ENCODE measurements around the gene PNPLA8. TPM values are rescaled to one million over a fixed set of nuclear protein-coding genes. Genes with fewer than 3 reads are reported as not detected.
A peak's percentile ranks its signal among the peaks of the same experiment; 100 is the strongest.

Gene PNPLA8
- polyA plus RNA-seq: 10 to 100 TPM; 11.4 to 13.7 TPM

DNA sequence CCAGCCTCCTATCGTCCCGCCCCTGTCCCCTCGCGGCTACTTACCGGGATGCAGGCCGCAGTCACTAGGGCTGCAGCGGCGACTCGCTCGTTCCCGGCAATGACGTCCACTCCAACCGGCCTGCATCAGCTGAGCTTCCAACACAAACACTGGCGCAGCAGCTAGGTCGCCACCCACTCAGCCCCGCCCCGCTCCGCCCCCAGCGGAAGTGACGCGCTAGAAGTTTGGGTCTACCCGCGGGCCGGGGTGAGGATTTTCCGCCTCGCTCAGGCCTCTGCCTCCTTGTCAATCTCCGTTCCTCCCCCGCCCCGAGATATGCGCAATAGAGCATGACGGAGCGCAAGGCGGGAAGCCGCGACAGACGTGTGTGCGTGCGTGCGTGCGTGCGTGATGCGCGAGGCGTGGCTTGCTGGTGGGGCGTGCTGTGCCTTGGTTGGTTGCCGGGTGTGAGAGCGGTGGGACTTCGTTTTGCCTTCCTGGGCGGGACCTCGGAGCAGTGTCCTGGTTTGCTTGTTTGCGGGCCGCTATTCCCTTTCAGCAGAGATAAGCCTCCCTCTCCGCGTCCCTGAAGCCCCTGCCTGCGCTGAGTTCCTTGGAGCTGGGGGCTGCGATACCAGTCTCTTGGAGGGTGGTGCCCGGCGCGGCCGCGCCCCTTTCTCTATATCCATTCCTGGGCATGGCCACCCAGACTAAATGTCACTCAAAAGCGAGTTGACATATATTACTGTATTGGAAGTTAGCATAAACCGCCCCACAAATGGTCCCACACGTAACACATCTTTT lies at the start of gene PNPLA8:
PNPLA8 (minus strand) TSS at position 151 of the 783 bp plus-strand sequence. CDS start 10,644 bp downstream, outside the sequence.
- 0 to 1% methylated on average over 64 of the region's 64 CpGs for WGBS, 2 donors

GRCh38 chr7:108575156-108575555 lies 49.2 kb upstream of the PNPLA8 start:
- Histone ChIP-seq H3K9me3 (ENCODE audit: control insufficient read depth in 2 of 2, insufficient read depth in 1 of 2, low read depth in 1 of 2, low read length in 1 of 2) (peaks cover 0 to 9% of the 10 kb centered on the region in 2 donors), H3K4me3 (ENCODE audit: low read depth in 1 of 2, low read length in 2 of 2) (no peak overlapping the region), H3K27me3 (ENCODE audit: control insufficient read depth in 1 of 2, insufficient read depth in 2 of 2, low read length in 2 of 2) (no peaks in the 10 kb centered on the region), H3K4me1 (ENCODE audit: control insufficient read depth in 2 of 2, insufficient read depth in 2 of 2, low read length in 1 of 2) (no peaks in the 10 kb centered on the region), H3K36me3 (ENCODE audit: control insufficient read depth in 2 of 2, insufficient read depth in 2 of 2, low read length in 1 of 2) (peaks cover 4 to 7% of the 10 kb centered on the region in 2 donors), H3K27ac (ENCODE audit: low read depth in 2 of 2, low read length in 1 of 2) (no peak overlapping the region)
- 87 to 95% methylated on average over 2 of the region's 2 CpGs for WGBS, 2 donors

More for the DNA sequence above, at the start of gene PNPLA8:
- Histone ChIP-seq H3K4me1 (ENCODE audit: control insufficient read depth in 2 of 2, insufficient read depth in 2 of 2, low read length in 1 of 2) (peaks cover 0 to 2% of the 10 kb centered on the region in 2 donors), H3K9me3 (ENCODE audit: control insufficient read depth in 2 of 2, insufficient read depth in 1 of 2, low read depth in 1 of 2, low read length in 1 of 2) (no peaks in the 10 kb centered on the region), H3K27ac (ENCODE audit: low read depth in 2 of 2, low read length in 1 of 2) (peak within 1 kb of the TSS; percentile 99), H3K27me3 (ENCODE audit: control insufficient read depth in 1 of 2, insufficient read depth in 2 of 2, low read length in 2 of 2) (no peaks in the 10 kb centered on the region), H3K4me3 (ENCODE audit: low read depth in 1 of 2, low read length in 2 of 2) (peak within 1 kb of the TSS; percentile 80 to 83), H3K36me3 (ENCODE audit: control insufficient read depth in 2 of 2, insufficient read depth in 2 of 2, low read length in 1 of 2) (no peaks in the 10 kb centered on the region)

DNA sequence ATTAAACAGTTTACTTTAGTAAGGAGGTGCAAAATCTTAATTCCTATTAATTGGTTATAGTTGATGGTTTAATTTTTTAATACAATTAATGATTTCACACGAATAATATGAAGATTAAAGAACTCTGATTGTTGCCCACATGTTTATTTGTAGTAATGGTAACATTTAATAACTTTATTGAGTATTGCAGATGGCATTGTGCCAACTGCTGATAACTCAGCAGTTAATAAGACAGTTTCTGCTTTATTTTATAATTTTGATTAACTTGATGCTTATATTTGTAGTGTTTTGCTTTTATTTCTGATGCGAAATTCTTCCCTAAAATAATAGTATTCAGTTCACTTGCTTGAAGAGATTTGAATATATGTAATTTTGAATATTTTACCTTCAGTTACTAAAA lies 46.5 kb upstream of the PNPLA8 start:
- no peaks in the 10 kb centered on the region for H3K27me3 ChIP-seq (ENCODE audit: control insufficient read depth in 1 of 2, insufficient read depth in 2 of 2, low read length in 2 of 2)
- no peak overlapping the region for H3K27ac ChIP-seq (ENCODE audit: low read depth in 2 of 2, low read length in 1 of 2)
- H3K36me3 ChIP-seq (ENCODE audit: control insufficient read depth in 2 of 2, insufficient read depth in 2 of 2, low read length in 1 of 2): peaks cover 0 to 4% of the 10 kb centered on the region in 2 donors
- 84 to 97% methylated on average over 2 of the region's 2 CpGs for WGBS, 2 donors
- H3K4me3 ChIP-seq (ENCODE audit: low read depth in 1 of 2, low read length in 2 of 2): no peak overlapping the region
- no peaks in the 10 kb centered on the region for H3K9me3 ChIP-seq (ENCODE audit: control insufficient read depth in 2 of 2, insufficient read depth in 1 of 2, low read depth in 1 of 2, low read length in 1 of 2)
- H3K4me1 ChIP-seq (ENCODE audit: control insufficient read depth in 2 of 2, insufficient read depth in 2 of 2, low read length in 1 of 2): no peaks in the 10 kb centered on the region

DNA sequence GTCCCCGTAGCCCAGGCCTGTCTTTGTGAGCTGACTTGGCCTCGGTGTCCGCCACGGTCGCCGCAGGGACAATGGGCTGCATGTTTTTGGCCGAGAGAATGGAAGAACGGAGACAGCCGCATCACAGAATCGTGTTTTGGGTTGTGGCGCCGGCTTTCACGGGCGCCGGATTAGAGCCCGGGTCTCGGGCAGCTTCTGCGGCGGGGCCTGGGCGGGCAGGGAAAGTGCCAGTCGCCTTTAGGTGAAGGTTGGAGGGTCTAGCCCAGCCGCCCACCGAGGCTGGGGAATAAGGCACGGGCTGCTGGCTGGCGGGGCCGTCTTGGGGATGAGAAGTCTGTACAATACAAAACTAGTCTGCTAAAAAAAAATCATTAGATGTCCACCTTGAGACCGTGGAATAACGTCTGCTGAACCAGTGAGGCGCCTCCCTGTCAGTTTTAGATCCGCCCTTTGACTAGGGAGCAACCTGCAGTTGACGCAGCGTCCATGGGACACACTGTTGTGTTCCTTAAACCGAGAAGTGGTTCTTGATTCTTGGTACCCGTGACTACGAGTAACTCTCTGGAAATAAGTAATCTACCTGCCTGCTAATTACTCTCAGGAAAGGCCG lies 44.3 kb upstream of the PNPLA8 start:
- Histone ChIP-seq H3K27ac (ENCODE audit: low read depth in 2 of 2, low read length in 1 of 2) (peak overlapping the region; percentile 90), H3K4me3 (ENCODE audit: low read depth in 1 of 2, low read length in 2 of 2) (peak overlapping the region; percentile 85 to 93), H3K4me1 (ENCODE audit: control insufficient read depth in 2 of 2, insufficient read depth in 2 of 2, low read length in 1 of 2) (no peaks in the 10 kb centered on the region), H3K27me3 (ENCODE audit: control insufficient read depth in 1 of 2, insufficient read depth in 2 of 2, low read length in 2 of 2) (no peaks in the 10 kb centered on the region), H3K9me3 (ENCODE audit: control insufficient read depth in 2 of 2, insufficient read depth in 1 of 2, low read depth in 1 of 2, low read length in 1 of 2) (no peaks in the 10 kb centered on the region), H3K36me3 (ENCODE audit: control insufficient read depth in 2 of 2, insufficient read depth in 2 of 2, low read length in 1 of 2) (peaks cover 0 to 4% of the 10 kb centered on the region in 2 donors)
- WGBS, 2 donors: 0 to 1% methylated on average over 36 of the region's 36 CpGs

GRCh38 chr7:108569381-108570145 lies 43.6 kb upstream of the PNPLA8 start, which contains the start of the genes DNAJB9 and THAP5:
DNAJB9 (plus strand) TSS chr7:108569874; CDS start chr7:108571727, 1,853 bp downstream.
THAP5 (minus strand) TSS chr7:108569706; CDS start chr7:108569569, 137 bp downstream.
- WGBS, 2 donors: 0% methylated on average over 65 of the region's 65 CpGs
- peak within 1 kb of the TSS; percentile 94 to 99 for H3K27ac ChIP-seq (ENCODE audit: low read depth in 2 of 2, low read length in 1 of 2)
- no peaks in the 10 kb centered on the region for H3K4me1 ChIP-seq (ENCODE audit: control insufficient read depth in 2 of 2, insufficient read depth in 2 of 2, low read length in 1 of 2)
- peak within 1 kb of the TSS; percentile 85 to 93 for H3K4me3 ChIP-seq (ENCODE audit: low read depth in 1 of 2, low read length in 2 of 2)
- H3K27me3 ChIP-seq (ENCODE audit: control insufficient read depth in 1 of 2, insufficient read depth in 2 of 2, low read length in 2 of 2): no peaks in the 10 kb centered on the region
- no peaks in the 10 kb centered on the region for H3K9me3 ChIP-seq (ENCODE audit: control insufficient read depth in 2 of 2, insufficient read depth in 1 of 2, low read depth in 1 of 2, low read length in 1 of 2)
- no peaks in the 10 kb centered on the region for H3K36me3 ChIP-seq (ENCODE audit: control insufficient read depth in 2 of 2, insufficient read depth in 2 of 2, low read length in 1 of 2)

DNA sequence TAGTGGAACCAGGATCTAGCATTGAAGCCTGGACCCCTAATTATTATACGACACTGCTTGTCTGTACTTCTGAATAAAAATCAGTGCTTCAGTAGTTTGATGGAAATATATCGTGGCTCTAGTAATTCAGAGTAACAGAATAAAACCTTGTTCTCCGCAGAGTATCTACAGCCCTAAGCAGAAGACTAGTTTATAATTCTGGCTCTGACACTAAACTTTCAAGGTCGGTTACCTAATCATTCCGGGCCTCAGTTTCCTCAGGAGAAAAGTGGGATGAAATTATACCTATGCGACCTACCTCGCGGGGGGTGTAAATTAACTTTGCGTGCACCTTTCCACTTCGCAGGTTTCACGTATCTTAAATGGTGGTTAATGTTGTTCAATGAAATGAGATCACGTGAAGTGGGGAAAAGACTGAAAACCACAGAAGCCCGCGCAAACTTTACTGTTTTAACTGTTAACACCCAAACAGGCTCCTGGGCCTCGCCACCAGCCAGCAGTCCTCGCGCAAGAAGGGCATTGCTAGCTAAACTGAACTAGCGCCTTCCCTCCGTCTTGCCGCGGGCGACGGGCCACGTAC lies 43.0 kb upstream of the PNPLA8 start:
- H3K27me3 ChIP-seq (ENCODE audit: control insufficient read depth in 1 of 2, insufficient read depth in 2 of 2, low read length in 2 of 2): no peaks in the 10 kb centered on the region
- 13 to 19% methylated on average over 24 of the region's 24 CpGs for WGBS, 2 donors
- peak overlapping the region; percentile 94 to 99 for H3K27ac ChIP-seq (ENCODE audit: low read depth in 2 of 2, low read length in 1 of 2)
- no peaks in the 10 kb centered on the region for H3K9me3 ChIP-seq (ENCODE audit: control insufficient read depth in 2 of 2, insufficient read depth in 1 of 2, low read depth in 1 of 2, low read length in 1 of 2)
- H3K36me3 ChIP-seq (ENCODE audit: control insufficient read depth in 2 of 2, insufficient read depth in 2 of 2, low read length in 1 of 2): no peaks in the 10 kb centered on the region
- no peaks in the 10 kb centered on the region for H3K4me1 ChIP-seq (ENCODE audit: control insufficient read depth in 2 of 2, insufficient read depth in 2 of 2, low read length in 1 of 2)
- peak overlapping the region; percentile 78 to 85 for H3K4me3 ChIP-seq (ENCODE audit: low read depth in 1 of 2, low read length in 2 of 2)

DNA sequence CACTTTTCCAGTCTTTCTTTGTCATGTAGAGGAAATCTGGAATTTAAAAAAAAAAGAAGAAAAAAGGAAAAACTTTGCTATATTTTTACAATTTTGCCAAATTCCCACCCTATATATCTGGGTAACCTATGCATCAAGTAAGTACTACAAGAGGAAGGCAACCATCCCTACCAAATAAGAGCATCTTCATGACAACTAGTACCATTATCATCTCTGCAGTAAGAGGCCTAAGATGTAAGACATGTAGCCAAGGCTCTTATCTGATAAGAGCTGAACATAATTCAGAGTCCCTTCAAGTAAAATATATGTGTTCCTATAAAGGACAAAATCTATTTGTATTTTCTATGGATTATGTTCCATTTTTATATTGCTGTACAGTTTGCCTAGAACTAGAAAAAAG lies 40.1 kb upstream of the PNPLA8 start:
- Histone ChIP-seq H3K27me3 (ENCODE audit: control insufficient read depth in 1 of 2, insufficient read depth in 2 of 2, low read length in 2 of 2) (no peaks in the 10 kb centered on the region), H3K4me1 (ENCODE audit: control insufficient read depth in 2 of 2, insufficient read depth in 2 of 2, low read length in 1 of 2) (no peaks in the 10 kb centered on the region), H3K27ac (ENCODE audit: low read depth in 2 of 2, low read length in 1 of 2) (no peak overlapping the region), H3K9me3 (ENCODE audit: control insufficient read depth in 2 of 2, insufficient read depth in 1 of 2, low read depth in 1 of 2, low read length in 1 of 2) (no peaks in the 10 kb centered on the region), H3K36me3 (ENCODE audit: control insufficient read depth in 2 of 2, insufficient read depth in 2 of 2, low read length in 1 of 2) (no peaks in the 10 kb centered on the region), H3K4me3 (ENCODE audit: low read depth in 1 of 2, low read length in 2 of 2) (no peak overlapping the region)

GRCh38 chr7:108561047-108561619 lies 35.2 kb upstream of the PNPLA8 start:
- Histone ChIP-seq H3K27ac (ENCODE audit: low read depth in 2 of 2, low read length in 1 of 2) (no peak overlapping the region), H3K4me3 (ENCODE audit: low read depth in 1 of 2, low read length in 2 of 2) (no peak overlapping the region), H3K36me3 (ENCODE audit: control insufficient read depth in 2 of 2, insufficient read depth in 2 of 2, low read length in 1 of 2) (no peaks in the 10 kb centered on the region), H3K9me3 (ENCODE audit: control insufficient read depth in 2 of 2, insufficient read depth in 1 of 2, low read depth in 1 of 2, low read length in 1 of 2) (peaks cover 0 to 8% of the 10 kb centered on the region in 2 donors), H3K27me3 (ENCODE audit: control insufficient read depth in 1 of 2, insufficient read depth in 2 of 2, low read length in 2 of 2) (no peaks in the 10 kb centered on the region), H3K4me1 (ENCODE audit: control insufficient read depth in 2 of 2, insufficient read depth in 2 of 2, low read length in 1 of 2) (no peaks in the 10 kb centered on the region)
- WGBS, 2 donors: 92 to 93% methylated on average over 4 of the region's 4 CpGs

DNA sequence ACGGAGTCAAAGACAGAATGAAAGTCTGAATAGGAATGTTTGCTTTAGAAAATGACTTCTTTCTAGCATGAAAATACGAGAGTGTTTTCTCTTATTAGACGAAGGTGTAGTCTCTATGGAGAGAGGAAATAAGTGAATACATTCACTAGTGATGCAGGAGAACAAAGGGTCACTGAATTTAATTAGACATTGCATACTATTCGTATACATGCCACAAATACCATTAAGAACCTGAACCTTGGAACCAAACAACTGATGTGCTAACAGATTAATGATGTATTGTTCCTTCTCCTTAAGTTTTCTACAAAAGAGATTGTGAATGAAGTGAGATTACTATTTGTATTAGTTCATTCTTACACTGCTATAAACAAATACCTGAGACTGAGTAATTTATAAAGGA lies 33.3 kb upstream of the PNPLA8 start:
- H3K4me3 ChIP-seq (ENCODE audit: low read depth in 1 of 2, low read length in 2 of 2): no peak overlapping the region
- H3K36me3 ChIP-seq (ENCODE audit: control insufficient read depth in 2 of 2, insufficient read depth in 2 of 2, low read length in 1 of 2): no peaks in the 10 kb centered on the region
- no peaks in the 10 kb centered on the region for H3K27me3 ChIP-seq (ENCODE audit: control insufficient read depth in 1 of 2, insufficient read depth in 2 of 2, low read length in 2 of 2)
- H3K4me1 ChIP-seq (ENCODE audit: control insufficient read depth in 2 of 2, insufficient read depth in 2 of 2, low read length in 1 of 2): no peaks in the 10 kb centered on the region
- peaks cover 0 to 8% of the 10 kb centered on the region in 2 donors for H3K9me3 ChIP-seq (ENCODE audit: control insufficient read depth in 2 of 2, insufficient read depth in 1 of 2, low read depth in 1 of 2, low read length in 1 of 2)
- WGBS, 2 donors: 76 to 80% methylated on average over 4 of the region's 4 CpGs
- no peak overlapping the region for H3K27ac ChIP-seq (ENCODE audit: low read depth in 2 of 2, low read length in 1 of 2)
